ENCODE data around the gene B4GALT3. TPM values are rescaled to one million over a fixed set of nuclear protein-coding genes. Genes with fewer than 3 reads are reported as not detected.

Gene B4GALT3
- total and polyA plus RNA-seq, 2 of the 8 experiments (the other 6 are each of a cell fraction or from before 2014, with no cell fraction given), result 42.3 to 43.0 TPM

DNA sequence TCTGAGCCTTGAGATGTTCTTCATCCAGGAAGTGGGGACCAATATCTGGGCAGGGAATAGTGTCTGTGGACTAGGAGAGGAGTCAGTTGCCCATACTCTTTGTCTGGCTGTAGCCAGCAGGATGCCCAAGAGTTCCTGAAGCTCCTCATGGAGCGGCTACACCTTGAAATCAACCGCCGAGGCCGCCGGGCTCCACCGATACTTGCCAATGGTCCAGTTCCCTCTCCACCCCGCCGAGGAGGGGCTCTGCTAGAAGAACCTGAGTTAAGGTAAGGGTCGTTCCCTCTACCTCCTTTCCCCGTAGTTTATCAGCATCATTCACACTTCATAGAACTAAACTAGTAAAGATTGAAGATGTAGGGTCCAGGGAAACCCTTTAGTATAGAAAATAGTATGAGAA lies 14.5 kb downstream of the B4GALT3 start:
- H3K79me1 ChIP-seq (ENCODE audit: low read depth, low read length), result no peaks in the 10 kb centered on the region; the same call in 1 of the 2 replicates
- H3K23me2 ChIP-seq (ENCODE audit: low read depth, low read length), result peaks cover 17% of the 10 kb centered on the region
- no peak overlapping the region for H4K91ac ChIP-seq (replicated peaks; ENCODE audit: insufficient read length, low read length)
- TF ChIP-seq SRF (IDR thresholded peaks at IDR 0.05; ENCODE audit: low read depth, low read length) (no peak), SIX5 (IDR thresholded peaks at IDR 0.05; ENCODE audit: low read depth, low read length) (no peak), RAD21 (IDR thresholded peaks at IDR 0.05 in 1 of 2, conservative IDR thresholded peaks at IDR 0.05 in 1 of 2; ENCODE audit: low read depth in 2 of 2, low read length in 2 of 2) (no peak), SP1 (IDR thresholded peaks at IDR 0.05; ENCODE audit: low read depth, low read length) (no peak), RXRA (IDR thresholded peaks at IDR 0.05; ENCODE audit: insufficient read depth, low read depth, low read length) (no peak), GABPA (IDR thresholded peaks at IDR 0.05; ENCODE audit: borderline replicate concordance, insufficient read depth, low read length) (no peak), KDM5A (IDR thresholded peaks at IDR 0.05; ENCODE audit: low read length) (no peak), RFX5 (IDR thresholded peaks at IDR 0.05; ENCODE audit: borderline replicate concordance, low read depth, low read length) (no peak), KDM4A (IDR thresholded peaks at IDR 0.05; ENCODE audit: low read depth, low read length, severe bottlenecking) (no peak), CBX8 (IDR thresholded peaks at IDR 0.05; ENCODE audit: borderline replicate concordance, low read depth, low read length) (no peak)
- TF ChIP-seq, protein P1, sequence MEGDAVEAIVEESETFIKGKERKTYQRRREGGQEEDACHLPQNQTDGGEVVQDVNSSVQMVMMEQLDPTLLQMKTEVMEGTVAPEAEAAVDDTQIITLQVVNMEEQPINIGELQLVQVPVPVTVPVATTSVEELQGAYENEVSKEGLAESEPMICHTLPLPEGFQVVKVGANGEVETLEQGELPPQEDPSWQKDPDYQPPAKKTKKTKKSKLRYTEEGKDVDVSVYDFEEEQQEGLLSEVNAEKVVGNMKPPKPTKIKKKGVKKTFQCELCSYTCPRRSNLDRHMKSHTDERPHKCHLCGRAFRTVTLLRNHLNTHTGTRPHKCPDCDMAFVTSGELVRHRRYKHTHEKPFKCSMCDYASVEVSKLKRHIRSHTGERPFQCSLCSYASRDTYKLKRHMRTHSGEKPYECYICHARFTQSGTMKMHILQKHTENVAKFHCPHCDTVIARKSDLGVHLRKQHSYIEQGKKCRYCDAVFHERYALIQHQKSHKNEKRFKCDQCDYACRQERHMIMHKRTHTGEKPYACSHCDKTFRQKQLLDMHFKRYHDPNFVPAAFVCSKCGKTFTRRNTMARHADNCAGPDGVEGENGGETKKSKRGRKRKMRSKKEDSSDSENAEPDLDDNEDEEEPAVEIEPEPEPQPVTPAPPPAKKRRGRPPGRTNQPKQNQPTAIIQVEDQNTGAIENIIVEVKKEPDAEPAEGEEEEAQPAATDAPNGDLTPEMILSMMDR (IDR thresholded peaks at IDR 0.05; ENCODE audit: control extremely low read depth in 1 of 3, insufficient read depth in 1 of 3, low read depth in 1 of 3, low read length in 3 of 3), result no peak

More for the DNA sequence above, 14.5 kb downstream of the B4GALT3 start:
- H3K9me3 ChIP-seq (ENCODE audit: insufficient read depth in 2 of 2, low read depth in 1 of 2, low read length in 1 of 2), result no peaks in the 10 kb centered on the region
- CTCF ChIA-PET (ENCODE audit: partially characterized antibody), result interaction anchor here (0.6 to 5.2 kb wide), 5 partner anchors 8 to 66 kb away, joined by 3 to 32 read pairs (median 3); partner anchors contain the start of gene UFC1
- H3K18ac ChIP-seq (ENCODE audit: extremely low read depth, low read length), result no peak overlapping the region
- 95% methylated on average over 10 of the region's 10 CpGs; no CpG with 5 or more reads in 1 of the 2 experiments for WGBS, 2 experiments (ENCODE audit: extremely low coverage in 1 of 2, insufficient coverage in 1 of 2, insufficient read length in 1 of 2, insufficient replicate concordance in 2 of 2, low coverage in 1 of 2, low lambda C conversion rate in 2 of 2, missing lambda C conversion rate in 1 of 2)
- H3K4me2 ChIP-seq (ENCODE audit: insufficient read depth in 1 of 2, low read depth in 2 of 2, low read length in 2 of 2), result no peak overlapping the region
- H3K27me3 ChIP-seq (replicated peaks in 1 of 4; ENCODE audit: control insufficient read depth in 3 of 4, extremely low read depth in 1 of 4, insufficient read depth in 3 of 4, low read length in 3 of 4), result no peaks in the 10 kb centered on the region
- no peak overlapping the region for H3K27ac ChIP-seq (ENCODE audit: low read depth, low read length)
- H2BK12ac ChIP-seq (ENCODE audit: low read depth, low read length), result no peak overlapping the region
- POLR2A ChIA-PET (ENCODE audit: partially characterized antibody), result interaction anchor here (0.7 to 2.2 kb wide), 4 partner anchors 9 to 39 kb away, joined by 3 to 8 read pairs (median 4); partner anchors contain the start of genes DEDD, NDUFS2 and UFC1
- H3K9ac ChIP-seq (replicated peaks in 1 of 4; ENCODE audit: extremely low read depth in 1 of 4, low read depth in 3 of 4, low read length in 3 of 4), result no peak overlapping the region
- no peak overlapping the region for H2BK120ac ChIP-seq (replicated peaks; ENCODE audit: low read depth, low read length)
- no peak overlapping the region for H3K56ac ChIP-seq (replicated peaks; ENCODE audit: insufficient read length, low read depth, low read length)
- H4K8ac ChIP-seq (ENCODE audit: extremely low read depth, insufficient read depth, low read length), result no peak overlapping the region
- no peak overlapping the region for H3K23ac ChIP-seq (ENCODE audit: insufficient read length)
- no peak for DNase-seq (ENCODE audit: low read depth in 1 of 2, low spot score in 2 of 2)
- no peak overlapping the region for H2AFZ ChIP-seq (ENCODE audit: low read length)
- FAIRE-seq, result no peak
- peaks cover 0 to 7% (median 5%) of the 10 kb centered on the region in 4 experiments; a peak in 4 of 8 replicates for H3K36me3 ChIP-seq (ENCODE audit: control insufficient read depth in 2 of 4, insufficient read depth in 4 of 4, low read length in 3 of 4)
- no peaks in the 10 kb centered on the region; a peak in 1 of 4 replicates for H3K79me2 ChIP-seq (ENCODE audit: control insufficient read depth in 1 of 2, insufficient read depth in 2 of 2, low read length in 2 of 2)
- no peak overlapping the region for H2BK20ac ChIP-seq (ENCODE audit: low read length)
- H4K20me1 ChIP-seq (replicated peaks in 1 of 2; ENCODE audit: control insufficient read depth in 1 of 2, insufficient read depth in 2 of 2, low read length in 2 of 2), result no peaks in the 10 kb centered on the region
- no peak overlapping the region for H4K5ac ChIP-seq (ENCODE audit: insufficient read length, low read depth, low read length)
- H3K4me3 ChIP-seq (ENCODE audit: extremely low read depth in 1 of 4, insufficient read depth in 2 of 4, low read depth in 3 of 4, low read length in 4 of 4), result no peak overlapping the region
- no peak overlapping the region for H2BK5ac ChIP-seq (ENCODE audit: low read depth, low read length)
- no peak overlapping the region for H3K14ac ChIP-seq (ENCODE audit: insufficient read length)
- no peak overlapping the region for H2BK15ac ChIP-seq (ENCODE audit: low read length)
- no peak overlapping the region for H3K4ac ChIP-seq (replicated peaks; ENCODE audit: insufficient read length, low read depth, low read length)
- peaks cover 0 to 22% (median 9%) of the 10 kb centered on the region in 4 experiments; a peak in 5 of 7 replicates for H3K4me1 ChIP-seq (replicated peaks in 1 of 4; ENCODE audit: control insufficient read depth in 3 of 4, insufficient read depth in 4 of 4, low read length in 3 of 4)
- no peak overlapping the region for H2AK5ac ChIP-seq (ENCODE audit: low read depth, low read length)

Measured in H1 (cell line).